H9 (cell line): ENCODE results near the gene GARNL3. TPM values are rescaled to one million over a fixed set of nuclear protein-coding genes. Genes with fewer than 3 reads are reported as not detected.

ENCODE experiments used
- DNase-seq: peaks from one replicate; pipeline ENCODE4 v3.0.0-alpha.2; 2017
- H2AFZ ChIP-seq: one replicate; pipeline ENCODE4 v1.6.1; 2013; ENCODE audit warnings: mild to moderate bottlenecking, low read length, control low read depth, moderate library complexity
- H2AK5ac ChIP-seq: 2 replicates; pipeline ENCODE4 v1.6.1; 2013; ENCODE audit warnings: low read length, control low read depth, mixed read lengths; ENCODE audit not compliant: insufficient read length
- H2BK120ac ChIP-seq: one replicate; pipeline ENCODE4 v1.6.1; 2013; ENCODE audit warnings: low read depth, mild to moderate bottlenecking, low read length, control low read depth, inconsistent platforms; ENCODE audit not compliant: poor library complexity, severe bottlenecking
- H2BK12ac ChIP-seq: 2 replicates; pipeline ENCODE4 v1.6.1; 2013; ENCODE audit warnings: low read length, control low read depth, mixed read lengths, low read depth; ENCODE audit not compliant: insufficient read length
- H2BK15ac ChIP-seq: 2 replicates; pipeline ENCODE4 v1.6.1; 2013; ENCODE audit warnings: low read depth, low read length, control low read depth
- H2BK20ac ChIP-seq: one replicate; pipeline ENCODE4 v1.6.1; 2013; ENCODE audit warnings: low read depth, mild to moderate bottlenecking, low read length, control low read depth, inconsistent platforms; ENCODE audit not compliant: poor library complexity, severe bottlenecking
- H2BK5ac ChIP-seq: 2 replicates; pipeline ENCODE4 v1.6.1; 2013; ENCODE audit warnings: low read length, control low read depth, mixed read lengths; ENCODE audit not compliant: insufficient read length
- H3K14ac ChIP-seq: 2 replicates; pipeline ENCODE4 v1.6.1; 2013; ENCODE audit warnings: low read length, control low read depth; ENCODE audit not compliant: insufficient read depth
- H3K18ac ChIP-seq: 2 replicates; pipeline ENCODE4 v1.6.1; 2013; ENCODE audit warnings: low read depth, mild to moderate bottlenecking, mixed read lengths, low read length, control low read depth; ENCODE audit not compliant: insufficient read length
- H3K23ac ChIP-seq: 2 replicates; pipeline ENCODE4 v1.6.1; 2013; ENCODE audit warnings: low read length, control low read depth, mixed read lengths, low read depth; ENCODE audit not compliant: insufficient read length
- H3K23me2 ChIP-seq: 2 replicates; pipeline ENCODE4 v1.6.1; 2013; ENCODE audit warnings: low read depth, mild to moderate bottlenecking, mixed read lengths, low read length, control low read depth; ENCODE audit not compliant: insufficient read length, poor library complexity, severe bottlenecking
- H3K27ac ChIP-seq: 2 replicates; pipeline ENCODE4 v1.5.1; 2013; ENCODE audit warnings: low read length, control low read depth, mixed read lengths, low read depth; ENCODE audit not compliant: insufficient read length
- H3K27me3 ChIP-seq: 2 replicates; pipeline ENCODE4 v1.6.1; 2013; ENCODE audit warnings: low read length, control low read depth, inconsistent platforms; ENCODE audit not compliant: insufficient read depth
- H3K4ac ChIP-seq: 2 replicates; pipeline ENCODE4 v1.6.1; 2013; ENCODE audit warnings: low read depth, mild to moderate bottlenecking, control low read depth, inconsistent platforms, low read length, moderate library complexity
- H3K4me1 ChIP-seq: 2 replicates; pipeline ENCODE4 v1.6.1; 2013; ENCODE audit warnings: low read length, control low read depth, inconsistent platforms; ENCODE audit not compliant: insufficient read depth
- H3K4me2 ChIP-seq: 2 replicates; pipeline ENCODE4 v1.6.1; 2013; ENCODE audit warnings: low read length, control low read depth, mixed read lengths; ENCODE audit not compliant: insufficient read length, insufficient read depth
- H3K56ac ChIP-seq: 2 replicates; pipeline ENCODE4 v1.6.1; 2013; ENCODE audit warnings: low read depth, mild to moderate bottlenecking, mixed read lengths, low read length, control low read depth; ENCODE audit not compliant: insufficient read length
- H3K79me1 ChIP-seq: 2 replicates; pipeline ENCODE4 v1.6.1; 2013; ENCODE audit warnings: low read depth, mild to moderate bottlenecking, moderate library complexity, low read length, control low read depth, inconsistent platforms; ENCODE audit not compliant: insufficient read depth, poor library complexity, severe bottlenecking
- H3K79me2 ChIP-seq: 2 replicates; pipeline ENCODE4 v1.6.1; 2013; ENCODE audit warnings: low read length, control low read depth, inconsistent platforms; ENCODE audit not compliant: insufficient read depth
- H3K9ac ChIP-seq: 2 replicates; pipeline ENCODE4 v1.6.1; 2013; ENCODE audit warnings: low read length, control low read depth, mixed read lengths; ENCODE audit not compliant: insufficient read length; ENCODE audit errors: extremely low read depth
- H3K9me3 ChIP-seq: one replicate; pipeline ENCODE4 v1.6.1; 2013; ENCODE audit warnings: low read depth, low read length, inconsistent platforms; ENCODE audit not compliant: control insufficient read depth
- H3T11ph ChIP-seq: one replicate; pipeline ENCODE4 v1.6.1; 2013; ENCODE audit warnings: mild to moderate bottlenecking, low read length, control low read depth, inconsistent platforms
- H4K20me1 ChIP-seq: one replicate; pipeline ENCODE4 v1.6.1; 2013; ENCODE audit not compliant: control insufficient read depth, insufficient read length, insufficient read depth
- H4K5ac ChIP-seq: 2 replicates; pipeline ENCODE4 v1.6.1; 2013; ENCODE audit warnings: low read depth, mild to moderate bottlenecking, mixed read lengths, low read length, control low read depth; ENCODE audit not compliant: insufficient read length
- H4K8ac ChIP-seq: replicated peaks from 2 replicates; pipeline ENCODE4 v1.6.1; 2013; ENCODE audit warnings: low read length, control low read depth, mixed read lengths, low read depth; ENCODE audit not compliant: insufficient read length
- H4K91ac ChIP-seq: 2 replicates; pipeline ENCODE4 v1.6.1; 2013; ENCODE audit warnings: low read depth, mild to moderate bottlenecking, moderate library complexity, mixed read lengths, low read length, control low read depth; ENCODE audit not compliant: insufficient read length
- H3K27ac Mint-ChIP-seq, 3 experiments: 2 replicates in 2 of 3; 3 replicates in 1 of 3; pipeline ENCODE4 v1.8.0; 2020 to 2021; ENCODE audit warnings: mixed read lengths in 3 of 3, mild to moderate bottlenecking in 1 of 3, moderate library complexity in 1 of 3
- H3K27me3 Mint-ChIP-seq: 2 replicates; pipeline ENCODE4 v1.8.0; 2021; ENCODE audit warnings: low read depth, mild to moderate bottlenecking, moderate library complexity, mixed read lengths
- H3K36me3 Mint-ChIP-seq, 3 experiments: 2 replicates in 2 of 3; 3 replicates in 1 of 3; pipeline ENCODE4 v1.8.0; 2020 to 2021; ENCODE audit warnings: low read depth in 3 of 3, mixed read lengths in 3 of 3; ENCODE audit not compliant: insufficient read depth in 1 of 3
- H3K4me1 Mint-ChIP-seq, 2 experiments: 2 replicates each; pipeline ENCODE4 v1.8.0; 2020; ENCODE audit warnings: mixed read lengths in 2 of 2
- H3K4me3 Mint-ChIP-seq, 2 experiments: 2 replicates in 1 of 2; 3 replicates in 1 of 2; pipeline ENCODE4 v1.8.0; 2020 to 2021; ENCODE audit warnings: mild to moderate bottlenecking in 2 of 2, mixed read lengths in 2 of 2, moderate library complexity in 1 of 2
- H3K9me3 Mint-ChIP-seq, 2 experiments: 2 replicates in 1 of 2; 3 replicates in 1 of 2; pipeline ENCODE4 v1.8.0; 2020; ENCODE audit warnings: mild to moderate bottlenecking in 2 of 2, mixed read lengths in 2 of 2, moderate library complexity in 1 of 2
- WGBS: extraction: QIAGEN DNeasy Blood & Tissue Kit; methylation state at CpG from one replicate; pipeline ENCODE4 v1.1.7; 2013; ENCODE audit warnings: missing lambda C conversion rate, low lambda C conversion rate, mixed read lengths; ENCODE audit not compliant: insufficient read length; ENCODE audit errors: extremely low coverage; 5-methylcytosine and 5-hydroxymethylcytosine counted together
- total RNA-seq: library from RNA; stranded (reverse); gene quantifications from 2 replicates; pipeline ENCODE4 v1.2.1, GENCODE V29; 2021
- TF ChIP-seq, protein P1 (sequence below): fragments of 200-600 bp; sonication (generic); conservative IDR thresholded peaks from 3 replicates; pipeline ENCODE4 v1.8.0; 2021; ENCODE audit warnings: antibody characterized with exemption, mild to moderate bottlenecking

Gene GARNL3
- total RNA-seq, 1 experiment from 2014 or later = 8.7 TPM

- Histone ChIP-seq H2BK15ac (no peak overlapping the region), H3K23ac (no peak overlapping the region), H2AFZ (peak overlapping the region; percentile 50), H3K56ac (no peak overlapping the region), H3K23me2 (peaks cover 12% of the 10 kb centered on the region), H3K9me3 (no peaks in the 10 kb centered on the region), H3K18ac (peak overlapping the region; percentile 85), H3K4me1 (no peaks in the 10 kb centered on the region; the same call in 1 of the 2 replicates), H2BK12ac (no peak overlapping the region), H3T11ph (no peak overlapping the region), H3K79me1 (peaks cover 3% of the 10 kb centered on the region), H2AK5ac (no peak overlapping the region), H3K9ac (peak overlapping the region; percentile 60), H4K91ac (no peak overlapping the region), H3K27me3 (no peaks in the 10 kb centered on the region), H2BK120ac (no peak overlapping the region), H4K8ac (no peak overlapping the region), H2BK5ac (no peak overlapping the region), H3K27ac (no peak overlapping the region), H3K79me2 (peaks cover 8% of the 10 kb centered on the region; the same call in 1 of the 2 replicates), H3K4ac (no peak overlapping the region), H3K14ac (peak overlapping the region; percentile 68; the same call in 1 of the 2 replicates), H3K4me2 (peak overlapping the region; percentile 97), H4K5ac (no peak overlapping the region), H2BK20ac (no peak overlapping the region), H4K20me1 (no peaks in the 10 kb centered on the region)
- DNase-seq = no peak
- TF ChIP-seq, protein P1, sequence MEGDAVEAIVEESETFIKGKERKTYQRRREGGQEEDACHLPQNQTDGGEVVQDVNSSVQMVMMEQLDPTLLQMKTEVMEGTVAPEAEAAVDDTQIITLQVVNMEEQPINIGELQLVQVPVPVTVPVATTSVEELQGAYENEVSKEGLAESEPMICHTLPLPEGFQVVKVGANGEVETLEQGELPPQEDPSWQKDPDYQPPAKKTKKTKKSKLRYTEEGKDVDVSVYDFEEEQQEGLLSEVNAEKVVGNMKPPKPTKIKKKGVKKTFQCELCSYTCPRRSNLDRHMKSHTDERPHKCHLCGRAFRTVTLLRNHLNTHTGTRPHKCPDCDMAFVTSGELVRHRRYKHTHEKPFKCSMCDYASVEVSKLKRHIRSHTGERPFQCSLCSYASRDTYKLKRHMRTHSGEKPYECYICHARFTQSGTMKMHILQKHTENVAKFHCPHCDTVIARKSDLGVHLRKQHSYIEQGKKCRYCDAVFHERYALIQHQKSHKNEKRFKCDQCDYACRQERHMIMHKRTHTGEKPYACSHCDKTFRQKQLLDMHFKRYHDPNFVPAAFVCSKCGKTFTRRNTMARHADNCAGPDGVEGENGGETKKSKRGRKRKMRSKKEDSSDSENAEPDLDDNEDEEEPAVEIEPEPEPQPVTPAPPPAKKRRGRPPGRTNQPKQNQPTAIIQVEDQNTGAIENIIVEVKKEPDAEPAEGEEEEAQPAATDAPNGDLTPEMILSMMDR = no peak
- WGBS = no CpG with 5 or more reads among the region's 9 CpGs
- Mint-ChIP-seq H3K36me3 (peaks cover 3 to 14% (median 11%) of the 10 kb centered on the region in 3 experiments; a peak in 6 of 7 replicates), H3K9me3 (no peaks in the 10 kb centered on the region), H3K27ac (peak overlapping the region; percentile 97 to 100 (median 100)), H3K27me3 (no peaks in the 10 kb centered on the region), H3K4me3 (peak overlapping the region; percentile 96 to 97), H3K4me1 (peaks cover 30 to 32% of the 10 kb centered on the region in 2 experiments)
Measured at GRCh38 chr9:127423476-127423933, 158.9 kb downstream of the GARNL3 start.
